Retina (tissue), 1 donor: ENCODE results near the gene FBXO17.
"Not testable (repeated sequence)": the region's sequence is repeated elsewhere in the genome, so short reads cannot be mapped to it uniquely, and the experiment has no call there.

Source experiments
- DNase-seq: peaks from one replicate; pipeline ENCODE4 v3.0.0-alpha.2; 2016

The FBXO17 gene

DNA sequence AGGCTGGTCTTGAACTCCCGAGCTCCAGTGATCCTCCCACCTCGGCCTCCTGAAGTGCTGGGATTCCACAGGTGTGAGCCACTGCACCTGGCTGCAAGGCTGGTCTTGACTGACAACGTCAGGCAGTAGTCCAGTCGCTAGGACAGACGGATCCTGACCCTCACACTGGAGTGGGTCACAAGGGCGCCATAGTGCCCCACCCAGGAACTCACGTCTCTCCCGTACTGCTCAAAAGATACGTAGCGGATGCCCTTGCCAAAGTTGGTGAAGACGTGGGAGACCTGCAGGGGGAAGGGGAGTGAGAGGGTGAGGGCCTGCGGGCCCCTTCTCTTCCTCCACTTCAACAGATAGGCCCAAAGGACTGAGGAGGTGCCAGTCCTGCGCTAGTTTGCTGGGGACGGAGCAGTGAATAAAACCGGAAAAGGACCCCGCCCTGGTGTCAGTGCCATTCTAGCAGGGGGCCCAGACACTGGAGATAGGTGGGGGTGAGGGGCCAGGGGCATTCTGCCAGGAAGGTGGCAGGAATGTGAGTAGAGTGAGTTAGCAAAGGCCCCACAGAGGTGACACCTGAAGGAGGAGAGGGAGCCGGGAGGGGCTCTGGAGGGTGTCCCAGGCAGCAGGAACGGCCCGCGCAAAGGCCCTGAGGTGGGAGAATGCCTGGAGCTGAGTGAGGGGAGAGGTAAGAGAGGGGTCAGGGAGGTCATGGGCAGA, 32.9 kb downstream of the FBXO17 start:
- DNase-seq, result no peak

DNA sequence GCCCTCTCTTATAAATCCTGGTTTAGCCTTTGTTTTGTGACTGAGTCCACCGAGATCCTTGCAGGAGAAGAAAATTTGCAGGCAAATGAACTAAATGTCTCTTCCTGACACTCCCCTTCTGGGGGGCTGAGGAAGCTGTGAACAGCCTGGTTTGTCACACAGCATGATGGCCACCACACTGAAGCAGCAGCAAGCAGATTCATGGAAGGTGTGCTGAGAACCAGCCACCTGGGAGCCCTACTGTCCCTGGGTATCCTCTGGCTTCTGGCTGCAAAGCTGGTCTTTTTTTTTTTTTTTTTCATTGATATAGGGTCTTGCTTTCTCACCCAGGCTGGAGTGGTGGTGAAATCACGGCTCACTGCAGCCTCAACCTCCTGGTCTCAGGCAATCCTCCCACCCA, 33.6 kb downstream of the FBXO17 start:
- no peak for DNase-seq

DNA sequence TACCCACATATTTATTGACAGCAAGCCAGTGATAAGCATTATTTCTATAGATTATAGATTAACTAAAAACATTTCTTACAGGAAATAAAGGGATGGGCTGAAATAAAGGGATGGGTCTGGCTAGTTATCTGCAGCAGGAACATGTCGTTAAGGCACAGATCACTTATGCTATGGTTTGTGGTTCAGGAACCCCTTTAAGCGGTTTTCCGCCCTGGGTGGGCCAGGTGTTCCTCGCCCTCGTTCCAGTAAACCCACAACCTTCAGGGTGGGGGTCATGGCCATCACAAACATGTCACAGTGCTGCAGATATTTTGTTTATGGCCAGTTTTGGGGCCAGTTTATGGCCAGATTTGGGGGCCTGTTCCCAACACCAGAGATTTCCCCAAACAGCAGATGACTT, 34.1 kb downstream of the FBXO17 start:
- DNase-seq, result not testable (repeated sequence)

DNA sequence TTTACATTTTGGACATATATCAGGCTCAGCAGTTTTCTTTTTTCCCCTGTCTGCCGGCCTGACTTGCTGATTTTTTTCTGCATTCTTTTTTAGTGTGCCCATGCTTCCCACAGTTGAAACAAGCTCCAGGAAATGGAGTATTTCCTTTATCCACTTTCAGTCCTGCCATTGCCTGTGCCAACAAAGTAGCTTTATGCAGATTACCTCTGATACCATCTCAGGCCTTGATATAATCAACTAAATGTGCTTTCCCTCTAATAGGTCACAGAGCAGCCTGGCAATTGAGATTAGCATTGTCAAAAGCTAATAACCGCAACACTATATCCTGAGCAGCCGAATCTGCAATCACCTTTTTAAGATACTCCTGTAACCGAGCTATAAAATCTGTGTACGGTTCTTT, 35.6 kb downstream of the FBXO17 start:
- DNase-seq, result no peak

DNA sequence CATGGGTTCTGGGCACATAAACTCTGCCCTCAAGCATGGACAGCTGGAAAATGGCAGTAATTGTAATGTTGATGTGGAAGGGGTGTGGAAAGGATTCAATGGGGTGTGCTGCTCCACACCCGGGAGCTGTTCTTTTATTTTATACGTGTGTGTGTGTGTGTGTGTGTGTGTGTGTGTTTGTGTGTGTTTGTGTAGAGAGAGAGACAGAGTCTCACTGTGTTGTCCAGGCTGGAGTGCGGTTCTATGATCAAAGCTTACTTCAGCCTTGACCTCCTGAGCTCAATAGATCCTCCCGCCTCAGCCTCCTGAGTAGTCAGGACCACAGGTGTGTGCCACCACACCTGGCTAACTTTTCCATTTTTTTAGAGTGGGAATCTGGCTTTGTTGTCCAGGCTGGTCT, 42.0 kb downstream of the FBXO17 start:
- no peak for DNase-seq

DNA sequence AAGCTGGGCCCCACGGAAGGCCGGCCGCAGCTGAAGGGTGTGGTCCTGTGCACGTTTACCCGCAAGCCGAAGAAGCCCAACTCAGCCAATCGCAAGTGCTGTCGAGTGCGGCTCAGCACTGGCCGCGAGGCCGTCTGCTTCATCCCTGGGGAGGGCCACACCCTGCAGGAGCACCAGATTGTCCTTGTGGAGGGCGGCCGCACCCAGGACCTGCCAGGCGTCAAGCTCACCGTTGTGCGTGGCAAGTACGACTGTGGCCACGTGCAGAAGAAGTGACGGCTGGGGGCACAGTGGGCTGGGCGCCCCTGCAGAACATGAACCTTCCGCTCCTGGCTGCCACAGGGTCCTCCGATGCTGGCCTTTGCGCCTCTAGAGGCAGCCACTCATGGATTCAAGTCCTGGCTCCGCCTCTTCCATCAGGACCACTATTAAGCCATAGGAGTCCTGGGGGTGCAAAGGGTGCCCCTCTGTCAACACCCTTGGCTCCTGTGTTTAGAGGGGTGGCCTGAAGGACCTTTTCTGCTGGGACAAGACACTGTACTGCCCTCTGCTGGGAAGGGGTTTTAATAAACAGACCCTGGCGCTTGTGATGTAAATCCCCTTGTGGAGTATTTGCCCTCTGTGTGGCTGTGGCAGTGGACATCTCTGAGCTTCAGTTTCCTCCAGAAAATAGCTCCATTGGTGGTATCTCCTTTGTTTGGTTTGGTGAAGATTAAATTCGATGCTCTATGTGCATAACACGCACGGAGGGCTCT, 42.9 kb downstream of the FBXO17 start:
- DNase-seq, result no peak

DNA sequence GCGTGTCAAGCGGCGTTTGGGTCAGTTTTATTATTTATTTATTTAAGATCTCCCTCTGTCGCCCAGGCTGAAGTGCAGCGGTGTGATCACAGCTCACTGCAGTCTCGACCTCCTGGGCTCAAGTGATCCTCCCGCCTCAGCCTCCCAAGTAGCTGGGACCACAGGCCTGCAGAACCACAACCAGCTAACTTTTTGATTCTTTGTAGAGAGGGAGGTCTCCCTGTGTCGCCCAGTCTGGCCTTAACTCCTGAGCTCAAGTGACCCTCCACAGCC, 44.1 kb downstream of the FBXO17 start:
- no peak for DNase-seq

DNA sequence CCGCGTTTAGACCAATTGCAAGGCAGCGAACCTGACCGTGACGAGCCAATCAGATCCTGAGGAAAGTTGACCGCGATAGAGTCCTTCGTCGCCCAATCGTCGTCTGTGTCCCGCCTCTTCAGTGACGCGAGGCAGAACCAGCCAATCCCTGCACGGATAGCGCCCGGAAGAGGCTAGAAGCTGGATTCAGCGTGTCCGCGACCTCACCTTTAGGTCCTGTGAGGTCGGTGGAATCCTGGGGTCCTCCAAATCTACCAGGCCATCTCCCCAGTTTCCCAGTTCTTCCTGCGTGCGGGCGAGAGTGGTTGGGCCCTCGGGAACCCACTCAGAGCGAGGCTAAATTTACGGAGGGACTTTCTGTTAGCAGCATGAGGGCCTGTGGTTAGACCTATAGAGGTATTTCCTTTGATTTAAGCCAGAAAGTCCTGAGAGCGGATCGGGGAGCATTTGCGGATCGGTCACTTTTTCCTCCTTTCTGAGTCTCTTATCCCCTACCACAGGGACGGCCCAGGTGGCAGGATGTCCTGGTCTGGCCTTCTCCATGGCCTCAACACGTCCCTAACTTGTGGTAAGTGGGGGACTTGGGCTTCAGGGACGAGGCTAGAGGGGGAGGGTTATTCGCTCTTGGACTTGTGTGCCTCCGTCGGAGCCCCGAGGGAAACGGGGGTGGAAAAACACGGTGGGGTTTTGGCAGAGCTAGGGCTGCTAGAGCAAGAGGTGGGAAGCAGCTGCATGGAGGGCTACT, 44.6 kb downstream of the FBXO17 start, which contains the start of gene MRPS12:
MRPS12 (plus strand) TSS at position 169 of the 745 bp plus-strand sequence; CDS start at position 520, 351 bp downstream.
- DNase-seq, result no peak

DNA sequence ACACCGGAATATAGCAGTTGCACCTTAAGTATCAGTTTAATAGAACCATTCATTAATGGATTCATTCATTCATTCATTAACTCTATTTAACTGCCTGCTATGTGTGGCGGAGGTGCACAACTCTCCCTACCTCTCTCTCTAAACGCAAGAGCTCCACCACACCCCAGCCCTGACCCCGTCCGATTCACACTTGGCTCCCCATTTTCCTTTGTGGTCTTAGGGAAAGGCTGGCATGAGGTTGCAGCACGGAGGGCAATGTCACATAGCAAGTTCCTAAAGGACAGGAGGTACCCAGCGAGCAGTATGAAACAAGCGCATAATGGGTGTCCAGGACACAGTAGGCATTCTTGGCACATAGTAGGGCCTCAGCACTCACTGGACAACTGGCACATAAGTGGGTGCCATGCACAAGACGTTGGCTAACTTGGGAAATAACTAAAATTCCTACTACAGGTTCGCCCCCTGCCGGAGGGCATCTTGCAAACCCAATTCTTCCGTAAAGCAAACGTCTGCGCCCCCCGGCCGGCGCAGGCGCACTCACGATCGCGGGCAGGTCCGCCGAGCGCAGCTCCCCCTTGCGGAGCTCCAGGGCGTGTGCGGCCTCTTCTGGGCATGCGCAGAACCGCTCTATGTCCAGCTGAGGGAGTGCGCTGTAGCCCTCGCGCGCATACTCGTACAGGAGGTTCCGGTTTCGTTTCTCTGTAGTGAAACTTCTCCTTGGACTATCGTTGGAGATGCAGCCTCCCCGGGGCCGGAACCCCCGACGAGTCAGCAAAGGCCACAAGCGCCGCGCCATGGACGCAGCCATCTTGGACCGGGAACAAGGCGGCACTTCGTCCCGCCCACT, 45.4 kb downstream of the FBXO17 start, which contains the start of gene SARS2:
SARS2 (minus strand) TSS at position 835 of the 847 bp plus-strand sequence; CDS start at position 808, 27 bp downstream.
- peak; percentile 100 for DNase-seq

DNA sequence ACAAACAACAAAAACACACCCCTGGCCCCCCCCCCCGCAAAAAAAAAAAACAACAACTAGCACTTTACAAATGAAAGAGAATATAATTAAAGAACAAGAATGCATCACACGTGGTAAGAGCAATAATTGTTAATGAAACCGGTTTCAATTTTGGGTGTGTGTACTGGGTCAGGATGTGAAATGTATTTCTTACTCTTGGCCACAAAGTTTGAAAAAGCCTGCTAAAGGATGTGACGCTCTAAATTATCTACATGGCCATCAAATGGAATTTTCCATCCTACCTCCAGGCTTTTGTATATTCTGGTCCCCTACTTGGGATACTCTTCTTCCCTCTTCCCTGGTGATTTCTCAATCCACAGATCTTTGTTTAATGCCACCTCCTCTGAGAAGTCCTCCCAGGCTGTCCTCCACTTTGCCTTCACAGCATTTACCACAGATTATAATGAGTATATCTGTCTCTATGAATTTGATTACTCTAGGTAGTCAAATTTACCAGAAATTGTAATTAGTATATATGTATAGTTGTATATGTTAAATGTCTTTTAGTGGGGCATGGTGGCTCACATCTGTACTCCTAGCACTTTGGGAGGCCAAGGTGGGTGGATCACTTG, 47.0 kb downstream of the FBXO17 start:
- no peak for DNase-seq

DNA sequence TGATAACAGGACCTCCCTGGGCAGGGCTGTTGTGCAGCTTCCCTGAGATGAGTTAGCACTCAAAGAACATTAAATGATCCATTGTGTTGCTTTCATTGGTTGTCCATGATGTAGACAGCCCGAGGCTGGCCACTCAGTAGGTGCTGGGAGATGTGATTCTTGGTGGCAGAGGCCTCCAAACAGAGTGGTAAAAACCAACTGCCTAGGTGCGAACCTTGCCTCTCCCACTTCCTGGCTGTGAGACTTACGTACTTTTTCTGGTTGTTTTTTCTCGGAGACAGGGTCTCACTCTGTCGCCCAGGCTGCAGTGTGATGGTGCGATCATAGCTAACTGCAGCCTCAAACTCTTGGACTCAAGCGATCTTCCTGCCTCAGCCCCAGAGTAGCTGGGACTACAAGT, 51.2 kb downstream of the FBXO17 start:
- no peak for DNase-seq

DNA sequence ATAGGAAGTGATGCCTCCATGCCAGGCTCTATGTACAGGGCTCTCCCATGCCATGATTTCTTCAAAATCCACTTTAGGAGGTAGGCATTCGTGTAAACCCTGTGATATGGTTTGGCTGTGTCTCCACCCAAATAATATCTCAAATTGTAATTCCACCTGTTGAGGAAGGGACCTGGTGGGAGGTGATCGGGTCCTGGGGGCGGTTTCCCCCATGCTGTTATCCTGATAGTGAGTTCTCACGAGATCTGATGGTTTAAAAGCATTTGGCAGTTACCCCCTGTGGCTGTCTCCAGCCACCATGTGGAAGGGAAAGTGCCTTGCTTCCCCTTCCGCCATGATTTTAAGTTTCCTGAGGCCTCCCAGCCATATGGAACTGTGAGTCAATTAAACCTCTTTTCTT, 53.1 kb downstream of the FBXO17 start:
- no peak for DNase-seq

DNA sequence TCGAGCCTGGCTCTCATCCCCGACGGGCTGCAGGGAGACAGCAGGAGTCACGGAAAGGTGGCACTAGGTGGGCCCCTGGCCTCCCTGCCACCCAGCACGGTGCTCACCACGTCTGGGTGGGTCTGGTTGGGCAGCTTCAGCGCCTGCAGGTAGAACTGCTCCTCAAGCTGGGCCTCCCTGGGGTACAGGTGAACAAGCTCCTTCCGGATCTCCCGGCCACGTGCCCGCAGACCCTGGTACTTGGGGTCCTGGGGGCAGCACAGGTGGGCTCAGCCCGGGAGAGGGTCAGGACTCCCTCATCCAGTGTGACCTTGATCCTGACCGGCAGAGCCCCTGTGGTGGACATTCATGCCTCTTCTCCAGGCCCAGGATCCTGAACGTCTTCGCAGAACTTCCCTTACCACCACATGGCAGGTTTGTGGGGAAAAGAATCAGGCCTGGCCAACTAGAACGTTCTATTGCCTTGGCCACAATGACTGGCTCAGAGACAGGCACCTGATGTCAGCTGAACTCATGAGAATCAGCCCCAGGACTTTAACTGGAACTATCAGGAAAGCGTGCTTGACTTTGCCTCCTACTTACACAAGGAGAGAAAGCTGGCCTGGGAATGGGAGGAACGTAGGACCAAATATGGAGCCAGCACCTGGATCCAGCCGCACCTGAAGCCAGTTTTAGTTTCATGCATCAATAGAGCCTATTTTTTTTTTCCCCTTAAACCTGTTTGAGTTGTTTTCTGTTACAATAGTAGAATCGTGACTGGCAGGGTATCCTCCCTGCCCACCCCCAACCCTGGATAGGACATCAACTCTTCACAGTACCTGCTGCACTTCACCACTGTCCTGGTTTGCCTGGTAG, 53.9 kb downstream of the FBXO17 start:
- no peak for DNase-seq

DNA sequence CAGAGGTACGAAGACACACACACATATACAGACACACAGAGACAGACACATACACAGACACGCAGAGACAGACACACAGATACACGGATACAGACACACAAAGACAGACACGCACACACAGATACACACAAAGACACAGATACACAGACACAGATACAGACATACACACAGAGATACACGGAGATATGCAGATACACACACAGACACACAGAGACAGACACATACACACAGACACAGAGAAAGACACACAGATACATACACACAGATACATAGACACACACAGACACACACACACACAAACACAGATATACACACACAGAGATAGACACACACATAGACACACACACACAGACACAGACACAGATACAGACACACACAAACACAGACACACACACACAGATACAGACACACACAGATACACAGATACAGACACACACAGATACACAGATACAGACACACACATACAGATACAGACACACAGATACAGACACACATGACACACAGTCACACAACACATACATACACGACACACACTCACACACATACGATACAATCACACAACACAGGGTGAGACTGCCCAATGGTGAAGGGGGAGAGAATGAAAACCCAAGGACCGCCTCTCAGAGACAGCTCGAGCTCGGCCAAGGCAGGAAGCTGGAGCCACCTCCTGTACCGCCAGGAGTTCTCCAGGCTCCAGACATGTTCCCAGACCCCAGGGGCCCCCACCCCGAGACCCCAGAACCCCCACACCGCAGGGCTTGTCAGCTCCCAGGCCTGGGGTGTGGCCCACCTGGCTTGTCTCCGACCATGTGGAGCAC, 54.7 kb downstream of the FBXO17 start:
- no peak for DNase-seq

DNA sequence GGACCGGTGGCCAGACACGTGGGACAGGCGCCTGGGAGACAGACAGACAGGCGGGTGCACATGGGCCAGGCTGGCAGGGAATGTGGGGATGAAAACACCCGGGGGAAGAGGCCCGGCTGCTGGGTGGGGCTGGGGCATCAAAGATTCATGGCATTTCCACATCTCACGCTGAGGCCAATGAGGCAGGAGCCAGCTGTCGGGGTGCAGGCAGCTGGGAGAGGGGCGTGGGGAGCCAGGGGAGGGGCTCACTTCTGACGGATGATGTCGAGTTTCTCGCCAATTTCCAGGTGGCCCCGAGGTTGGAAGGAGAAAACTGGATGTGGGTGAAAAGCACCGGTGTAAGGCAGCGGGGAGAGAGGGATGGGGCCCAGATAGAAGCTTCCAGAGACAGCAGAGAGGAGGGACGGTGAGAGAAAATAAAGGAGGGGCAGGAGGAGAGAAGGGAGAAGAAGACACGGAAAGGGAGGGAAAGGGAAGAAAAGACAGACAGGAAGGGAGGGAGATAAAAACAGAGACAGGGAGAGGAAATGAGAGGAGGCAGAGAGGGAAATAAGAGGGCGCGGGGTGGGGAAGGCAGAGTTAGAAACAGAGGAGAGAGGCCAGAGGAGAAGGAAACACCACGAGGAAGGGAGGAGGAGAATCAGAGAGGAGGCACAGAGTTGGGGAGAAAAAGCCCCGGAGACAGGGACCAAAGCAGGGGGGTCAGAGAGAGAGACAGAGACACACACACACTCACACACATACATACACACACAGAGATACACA, 55.5 kb downstream of the FBXO17 start:
- no peak for DNase-seq

DNA sequence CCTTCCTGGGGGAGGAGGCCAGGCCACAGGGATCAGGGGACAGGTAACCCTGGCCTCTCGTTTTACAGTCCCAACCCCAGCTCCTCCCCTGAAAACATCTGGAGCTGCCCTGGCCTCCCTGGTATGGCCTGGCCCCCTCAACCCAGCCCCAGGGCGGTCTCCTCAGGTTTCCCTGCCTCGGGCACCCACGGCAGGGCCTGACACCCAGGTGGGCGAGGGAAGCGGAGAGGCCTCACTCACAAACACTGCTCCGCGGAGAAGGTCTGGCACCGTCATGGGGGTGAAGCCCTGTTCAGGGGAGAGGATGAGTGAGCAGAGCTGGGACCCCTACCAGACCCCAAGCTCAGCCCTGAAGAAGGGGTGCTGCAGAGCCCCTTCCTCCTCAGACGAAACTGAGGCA, 57.0 kb downstream of the FBXO17 start:
- no peak for DNase-seq

DNA sequence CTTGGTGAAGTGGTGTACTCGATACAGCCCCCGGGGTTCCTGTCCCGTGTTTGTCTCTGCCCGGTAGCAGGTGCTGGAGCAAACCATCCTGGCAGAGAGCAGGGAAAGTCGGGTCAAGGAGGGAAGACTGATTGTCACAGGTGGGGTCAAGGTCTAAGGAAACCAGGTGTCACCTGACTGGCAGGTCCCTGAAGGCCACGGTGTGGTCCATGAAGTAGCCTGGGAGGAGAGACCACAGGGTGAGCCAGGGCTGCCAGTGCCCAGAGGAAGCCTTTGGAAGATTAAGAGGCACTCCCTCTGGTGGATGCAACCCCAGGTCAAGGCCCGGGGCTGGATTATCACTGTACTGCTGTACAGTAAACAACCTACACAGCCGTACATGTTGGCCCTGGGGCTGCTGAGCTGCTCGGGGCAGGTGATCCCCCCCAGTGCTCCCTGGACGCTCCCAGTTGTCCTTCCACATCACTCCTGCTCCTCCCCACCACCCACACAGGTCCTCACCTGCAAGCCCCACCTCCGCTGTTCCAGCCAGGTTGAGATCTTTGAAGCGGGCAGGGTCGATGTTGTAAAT, 57.5 kb downstream of the FBXO17 start:
- DNase-seq, result no peak

DNA sequence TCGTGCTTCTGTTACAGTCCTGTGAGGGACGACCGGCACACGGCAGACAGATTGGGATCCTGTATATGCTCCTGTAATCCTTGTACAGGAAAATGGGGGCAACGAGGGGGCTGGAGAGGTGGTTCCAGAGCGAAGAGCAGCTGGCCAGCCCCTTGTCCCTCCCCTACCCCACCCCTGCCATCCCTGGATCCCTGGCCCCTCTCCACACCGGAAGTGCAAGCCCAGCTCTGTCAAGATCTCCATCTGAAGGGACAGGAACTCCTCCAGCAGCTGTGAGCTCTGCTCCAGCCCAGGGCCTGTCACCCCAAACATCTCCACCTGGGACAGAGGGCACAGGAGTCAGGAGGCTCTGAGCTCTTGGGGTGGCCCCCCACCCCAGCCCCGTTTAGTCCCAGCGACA, 58.0 kb downstream of the FBXO17 start:
- DNase-seq, result no peak
